Keratinocyte (primary cell): ENCODE measurements around the gene ZNF512B. TPM values are rescaled to one million over a fixed set of nuclear protein-coding genes. Genes with fewer than 3 reads are reported as not detected.
"Not testable (repeated sequence)": the region's sequence is repeated elsewhere in the genome, so short reads cannot be mapped to it uniquely, and the experiment has no call there.

Source experiments
- DNase-seq: peaks from one replicate; pipeline ENCODE4 v3.0.0-alpha.2; 2011; ENCODE audit warnings: low read depth, missing footprints, low spot score
- FAIRE-seq: peaks from 2 replicates; lab custom pipeline; 2011; peaks lifted over from hg19 to GRCh38; lab: Jason Lieb, UNC
- H2AFZ ChIP-seq: 2 replicates; pipeline ENCODE4 v1.6.0; 2012; ENCODE audit warnings: low read length, control low read depth, inconsistent platforms; ENCODE audit not compliant: control insufficient read depth
- H3K27ac ChIP-seq: 2 replicates; pipeline ENCODE4 v1.5.1; 2011; ENCODE audit warnings: low read length; ENCODE audit not compliant: control insufficient read depth, insufficient read depth
- H3K27me3 ChIP-seq: 3 replicates; pipeline ENCODE4 v1.6.0; 2011; ENCODE audit warnings: low read length; ENCODE audit not compliant: control insufficient read depth, insufficient read depth; ENCODE audit errors: extremely low read depth
- H3K36me3 ChIP-seq, 2 experiments: 2 replicates in 1 of 2; 3 replicates in 1 of 2; pipeline ENCODE4 v1.5.1; 2011; ENCODE audit warnings: low read length in 2 of 2, mild to moderate bottlenecking in 1 of 2; ENCODE audit not compliant: control insufficient read depth in 2 of 2, insufficient read depth in 2 of 2; ENCODE audit errors: extremely low read depth in 1 of 2
- H3K4me1 ChIP-seq: 3 replicates; pipeline ENCODE4 v1.5.1; 2011; ENCODE audit warnings: low read length; ENCODE audit not compliant: control insufficient read depth, insufficient read depth; ENCODE audit errors: extremely low read depth
- H3K4me2 ChIP-seq: 3 replicates; pipeline ENCODE4 v1.6.0; 2011; ENCODE audit warnings: low read depth, low read length; ENCODE audit not compliant: control insufficient read depth, insufficient read depth; ENCODE audit errors: extremely low read depth
- H3K4me3 ChIP-seq, 3 experiments: fragments of 200-600 bp in 1 of 3; sonication (generic) in 1 of 3; 2 replicates in 2 of 3; 3 replicates in 1 of 3; pipeline ENCODE4 v1.5.1; 2011 to 2016; ENCODE audit warnings: low read length in 3 of 3, mild to moderate bottlenecking in 3 of 3, control low read depth in 2 of 3, inconsistent platforms in 1 of 3, low read depth in 1 of 3, mixed read lengths in 1 of 3, mixed run types in 1 of 3, moderate library complexity in 1 of 3; ENCODE audit not compliant: control insufficient read depth in 2 of 3, insufficient read depth in 2 of 3; ENCODE audit errors: extremely low read depth in 1 of 3
- H3K79me2 ChIP-seq: 2 replicates; pipeline ENCODE4 v1.6.0; 2012; ENCODE audit warnings: low read length; ENCODE audit not compliant: control insufficient read depth, insufficient read depth
- H3K9ac ChIP-seq: 3 replicates; pipeline ENCODE4 v1.6.0; 2011; ENCODE audit warnings: low read length; ENCODE audit not compliant: control insufficient read depth, insufficient read depth; ENCODE audit errors: extremely low read depth
- H3K9me1 ChIP-seq: 3 replicates; pipeline ENCODE4 v1.6.0; 2011; ENCODE audit warnings: low read length; ENCODE audit not compliant: control insufficient read depth, insufficient read depth; ENCODE audit errors: extremely low read depth
- H3K9me3 ChIP-seq: 2 replicates; pipeline ENCODE4 v1.5.1; 2012; ENCODE audit warnings: low read depth, low read length; ENCODE audit not compliant: control insufficient read depth
- H4K20me1 ChIP-seq: 3 replicates; pipeline ENCODE4 v1.6.0; 2011; ENCODE audit warnings: low read length; ENCODE audit not compliant: control insufficient read depth, insufficient read depth; ENCODE audit errors: extremely low read depth
- CTCF ChIP-seq, 3 experiments: IDR thresholded peaks in 1 of 3; conservative IDR thresholded peaks in 1 of 3; optimal IDR thresholded peaks in 1 of 3; 2 replicates in 2 of 3; 3 replicates in 1 of 3; pipeline versions ENCODE3 to v1.5.1; 2011; ENCODE audit warnings: low read length in 3 of 3, mild to moderate bottlenecking in 3 of 3, moderate library complexity in 2 of 3, control low read depth in 1 of 3, inconsistent platforms in 1 of 3; ENCODE audit not compliant: insufficient read depth in 2 of 3; ENCODE audit errors: extremely low read depth in 1 of 3
- EZH2 ChIP-seq: IDR thresholded peaks from one replicate; pipeline ENCODE4 v1.6.1; 2012; ENCODE audit warnings: inconsistent platforms, mild to moderate bottlenecking, low read length, moderate library complexity
- dilution Hi-C: fragments of 300-500 bp; cut with MboI; formaldehyde crosslinking; loops from one replicate; pipeline ENCODE4 v1.7.0; 2020; ENCODE audit warnings: low sequenced_read_pairs; ENCODE audit not compliant: extremely low pct_ligation_motif_present
- polyA plus RNA-seq, 5 experiments: library from polyadenylated mRNA; depleted of rRNA in 3 of 5; stranded (reverse) in 3 of 5; stranded (forward) in 1 of 5; unstranded in 1 of 5; fragments of >200 nt; gene quantifications; 1 replicate in 1 of 5; 2 replicates in 3 of 5; 3 replicates in 1 of 5; pipeline versions ENCODE4 v1.2.1 to v1.2.3, GENCODE V29; 2011 to 2012; ENCODE audit warnings: missing spikeins in 2 of 5, low read depth in 1 of 5, low replicate concordance in 1 of 5

The ZNF512B gene
- polyA plus RNA-seq, 1 donor (not counting 4 experiments of a cell fraction or from before 2014, with no cell fraction given) = 2.4 TPM

- H3K36me3 ChIP-seq = peaks cover 14 to 15% of the 10 kb centered on the region in 2 experiments
Measured at GRCh38 chr20:63917811-63918210, 51.9 kb downstream of the ZNF512B start.

GRCh38 chr20:63916371-63916939 lies 53.3 kb downstream of the ZNF512B start:
- H3K9me1 ChIP-seq, H3K9ac ChIP-seq, H3K27ac ChIP-seq, H3K9me3 ChIP-seq, H3K4me3 ChIP-seq, dilution Hi-C loops, H2AFZ ChIP-seq, DNase-seq, H3K27me3 ChIP-seq, H3K4me2 ChIP-seq, FAIRE-seq, H4K20me1 ChIP-seq: not testable (repeated sequence)
- H3K4me1 ChIP-seq = peaks cover 10% of the 10 kb centered on the region
- peaks cover 88% of the 10 kb centered on the region for H3K79me2 ChIP-seq
- peaks cover 10 to 14% of the 10 kb centered on the region in 2 experiments for H3K36me3 ChIP-seq

More at GRCh38 chr20:63917811-63918210, 51.9 kb downstream of the ZNF512B start:
- H3K4me1 ChIP-seq = no peaks in the 10 kb centered on the region
- H3K9me1 ChIP-seq = no peaks in the 10 kb centered on the region
- H3K27ac ChIP-seq = no peak overlapping the region
- no peak overlapping the region for H2AFZ ChIP-seq
- no peak overlapping the region for H3K4me3 ChIP-seq
- H3K9me3 ChIP-seq = no peaks in the 10 kb centered on the region
- H3K27me3 ChIP-seq = no peaks in the 10 kb centered on the region
- peaks cover 88% of the 10 kb centered on the region for H3K79me2 ChIP-seq
- H3K9ac ChIP-seq = no peak overlapping the region
- DNase-seq (no peak), FAIRE-seq (no peak)
- dilution Hi-C loops = no loop called here
- TF ChIP-seq EZH2 = no peak
- no peak for TF ChIP-seq CTCF (optimal IDR thresholded peaks at IDR 0.05 in 1 of 3, IDR thresholded peaks at IDR 0.05 in 1 of 3, conservative IDR thresholded peaks at IDR 0.05 in 1 of 3; ENCODE audit: extremely low read depth in 1 of 3, insufficient read depth in 2 of 3, low read length in 3 of 3)
- H3K4me2 ChIP-seq = no peak overlapping the region
- no peaks in the 10 kb centered on the region for H4K20me1 ChIP-seq

GRCh38 chr20:63915471-63915870 lies 54.3 kb downstream of the ZNF512B start:
- H3K4me1 ChIP-seq = peaks cover 20% of the 10 kb centered on the region
- no peak overlapping the region for H2AFZ ChIP-seq
- H3K27me3 ChIP-seq = no peaks in the 10 kb centered on the region
- TF ChIP-seq EZH2 = no peak
- TF ChIP-seq CTCF (optimal IDR thresholded peaks at IDR 0.05 in 1 of 3, IDR thresholded peaks at IDR 0.05 in 1 of 3, conservative IDR thresholded peaks at IDR 0.05 in 1 of 3; ENCODE audit: extremely low read depth in 1 of 3, insufficient read depth in 2 of 3, low read length in 3 of 3) = no peak
- H3K79me2 ChIP-seq = peaks cover 84% of the 10 kb centered on the region
- H3K9ac ChIP-seq = no peak overlapping the region
- H3K4me3 ChIP-seq = no peak overlapping the region
- no peaks in the 10 kb centered on the region for H3K9me1 ChIP-seq
- H3K27ac ChIP-seq = no peak overlapping the region
- H3K9me3 ChIP-seq = no peaks in the 10 kb centered on the region
- DNase-seq (no peak), FAIRE-seq (no peak)
- dilution Hi-C loops = no loop called here
- no peaks in the 10 kb centered on the region for H4K20me1 ChIP-seq
- no peak overlapping the region for H3K4me2 ChIP-seq
- H3K36me3 ChIP-seq = peaks cover 10 to 14% of the 10 kb centered on the region in 2 experiments
